HepG2 (cell line): ENCODE measurements around the gene LYRM4. TPM values are rescaled to one million over a fixed set of nuclear protein-coding genes. Genes with fewer than 3 reads are reported as not detected.
A peak's percentile ranks its signal among the peaks of the same experiment; 100 is the strongest.

Experiments used
- CEBPB ChIP-seq: IDR thresholded peaks from 2 replicates; pipeline ENCODE4 v1.6.1; 2011; ENCODE audit warnings: low read depth, low read length, improper control_type of control experiment, borderline replicate concordance
- NFE2L2 ChIP-seq: fragments of 150-350 bp; IDR thresholded peaks from 2 replicates; pipeline ENCODE4 v1.6.1; 2014; ENCODE audit warnings: low read length
- RCOR2 ChIP-seq: IDR thresholded peaks from 2 replicates; pipeline ENCODE4 v1.6.1; 2016; ENCODE audit warnings: missing biosample characterization, missing genetic modification reagents
- RFX5 ChIP-seq: IDR thresholded peaks from 2 replicates; pipeline ENCODE4 v1.6.1; 2011; ENCODE audit warnings: low read depth, low read length, improper control_type of control experiment
- SAP130 ChIP-seq: IDR thresholded peaks from 2 replicates; pipeline ENCODE4 v1.6.1; 2016; ENCODE audit warnings: low read depth
- TAF1 ChIP-seq: sonication (generic); formaldehyde crosslinking; IDR thresholded peaks from 2 replicates; pipeline ENCODE4 v1.4.0; 2020; ENCODE audit warnings: missing genetic modification reagents
- TCF7 ChIP-seq: sonication (generic); IDR thresholded peaks from 2 replicates; pipeline ENCODE4 v1.6.1; 2016; ENCODE audit warnings: antibody characterized with exemption, low read depth
- TEAD3 ChIP-seq: optimal IDR thresholded peaks from 2 replicates; pipeline ENCODE3; 2016; ENCODE audit warnings: borderline replicate concordance
- TSC22D2 ChIP-seq: sonication (generic); formaldehyde crosslinking; IDR thresholded peaks from 2 replicates; pipeline ENCODE4 v1.5.1; 2020; ENCODE audit warnings: missing genetic modification reagents, mild to moderate bottlenecking, borderline replicate concordance
- ZBTB7B ChIP-seq: sonication (generic); formaldehyde crosslinking; IDR thresholded peaks from 2 replicates; pipeline ENCODE4 v1.4.0; 2020; ENCODE audit warnings: missing genetic modification reagents
- ZFP62 ChIP-seq: sonication (generic); formaldehyde crosslinking; IDR thresholded peaks from 2 replicates; pipeline ENCODE4 v1.4.0; 2020; ENCODE audit warnings: missing genetic modification reagents
- ZNF335 ChIP-seq: sonication (generic); formaldehyde crosslinking; IDR thresholded peaks from 2 replicates; pipeline ENCODE4 v1.4.0; 2020; ENCODE audit warnings: missing genetic modification reagents
- ZNF614 ChIP-seq: IDR thresholded peaks from 2 replicates; pipeline ENCODE4 v1.6.1; 2018; ENCODE audit warnings: missing biosample characterization, missing genetic modification reagents, inconsistent platforms, borderline replicate concordance
- polyA plus RNA-seq, 8 experiments: library from polyadenylated mRNA; depleted of rRNA in 3 of 8; stranded (reverse) in 7 of 8; unstranded in 1 of 8; fragments of >200 nt; fragmentation: Illumina TruSeq in 4 of 8; extraction: Trizol in 4 of 8; gene quantifications; 2 replicates each; pipeline versions ENCODE4 v1.2.1 to v1.2.3, GENCODE V29; 2011 to 2016; ENCODE audit warnings: low read depth in 4 of 8, missing spikeins in 1 of 8, mixed read lengths in 1 of 8; ENCODE audit not compliant: insufficient read depth in 1 of 8
- total RNA-seq, 5 experiments: library from RNA; depleted of rRNA; stranded (reverse); fragments of >200 nt; fragmentation: Illumina TruSeq; extraction: Trizol; gene quantifications; 2 replicates each; pipeline ENCODE4 v1.2.3, GENCODE V29; 2016; ENCODE audit warnings: low read depth in 1 of 5
- TF ChIP-seq, protein P1 (sequence below): IDR thresholded peaks from 2 replicates; pipeline ENCODE4 v1.6.1; 2016
- TF ChIP-seq, protein P2 (sequence below): sonication (generic); formaldehyde crosslinking; IDR thresholded peaks from 2 replicates; pipeline ENCODE4 v1.5.1; 2020; ENCODE audit warnings: mild to moderate bottlenecking, missing genetic modification reagents, borderline replicate concordance
- TF ChIP-seq, protein P3 (sequence below): sonication (generic); formaldehyde crosslinking; IDR thresholded peaks from 2 replicates; pipeline ENCODE4 v1.8.0; 2022; ENCODE audit warnings: missing genetic modification reagents, mild to moderate bottlenecking, borderline replicate concordance
- TF ChIP-seq, protein P4 (sequence below): IDR thresholded peaks from 2 replicates; pipeline ENCODE4 v1.4.0; 2020; ENCODE audit warnings: mild to moderate bottlenecking, missing genetic modification reagents
- TF ChIP-seq, protein P5 (sequence below): IDR thresholded peaks from 2 replicates; pipeline ENCODE4 v1.6.1; 2016; ENCODE audit warnings: mild to moderate bottlenecking

Gene LYRM4
- total and polyA plus RNA-seq, 2 of the 13 experiments (the other 11 are each of a cell fraction or from before 2014, with no cell fraction given), result 64.6 to 67.5 TPM

DNA sequence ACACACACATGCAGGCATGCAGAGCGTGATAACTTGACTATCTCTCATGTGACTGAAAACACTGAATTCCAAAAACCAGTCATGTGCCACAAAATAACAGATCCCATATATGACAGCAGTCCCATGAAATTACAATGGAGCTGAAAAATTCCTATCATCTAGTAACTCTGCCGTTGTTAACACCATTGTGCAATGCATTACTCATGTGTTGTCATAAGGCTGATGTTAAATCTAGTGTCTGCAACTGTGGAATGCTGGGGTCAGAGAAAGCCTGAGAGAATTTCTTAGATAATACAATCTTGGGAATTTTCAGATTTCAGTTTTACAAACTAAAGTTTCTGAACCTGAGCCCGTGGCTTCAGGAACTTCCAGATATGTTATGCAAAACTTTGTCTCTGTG is 70.2 kb downstream of the LYRM4 start (continued):
- TF ChIP-seq CEBPB (peak; percentile 99), RFX5 (peak; percentile 87), TSC22D2 (no peak), ZNF335 (CRISPR knock-in tag) (peak; percentile 67; the same call in 1 of the 2 replicates), ZFP62 (CRISPR knock-in tag) (no peak), ZNF614 (CRISPR knock-in tag) (0 out of 2 replicates have a peak, but pooled peaks have one; percentile 30), TCF7 (no peak), RCOR2 (0 out of 2 replicates have a peak, but pooled peaks have one; percentile 51), NFE2L2 (no peak), TEAD3 (CRISPR knock-in tag) (peak; percentile 81), SAP130 (CRISPR knock-in tag) (peak; percentile 50), ZBTB7B (CRISPR knock-in tag) (no peak), TAF1 (CRISPR knock-in tag) (no peak)
- TF ChIP-seq, protein P1, sequence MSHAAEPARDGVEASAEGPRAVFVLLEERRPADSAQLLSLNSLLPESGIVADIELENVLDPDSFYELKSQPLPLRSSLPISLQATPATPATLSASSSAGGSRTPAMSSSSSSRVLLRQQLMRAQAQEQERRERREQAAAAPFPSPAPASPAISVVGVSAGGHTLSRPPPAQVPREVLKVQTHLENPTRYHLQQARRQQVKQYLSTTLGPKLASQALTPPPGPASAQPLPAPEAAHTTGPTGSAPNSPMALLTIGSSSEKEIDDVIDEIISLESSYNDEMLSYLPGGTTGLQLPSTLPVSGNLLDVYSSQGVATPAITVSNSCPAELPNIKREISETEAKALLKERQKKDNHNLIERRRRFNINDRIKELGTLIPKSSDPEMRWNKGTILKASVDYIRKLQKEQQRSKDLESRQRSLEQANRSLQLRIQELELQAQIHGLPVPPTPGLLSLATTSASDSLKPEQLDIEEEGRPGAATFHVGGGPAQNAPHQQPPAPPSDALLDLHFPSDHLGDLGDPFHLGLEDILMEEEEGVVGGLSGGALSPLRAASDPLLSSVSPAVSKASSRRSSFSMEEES, result peak; percentile 19; the same call in 1 of the 2 replicates
- TF ChIP-seq, protein P2, sequence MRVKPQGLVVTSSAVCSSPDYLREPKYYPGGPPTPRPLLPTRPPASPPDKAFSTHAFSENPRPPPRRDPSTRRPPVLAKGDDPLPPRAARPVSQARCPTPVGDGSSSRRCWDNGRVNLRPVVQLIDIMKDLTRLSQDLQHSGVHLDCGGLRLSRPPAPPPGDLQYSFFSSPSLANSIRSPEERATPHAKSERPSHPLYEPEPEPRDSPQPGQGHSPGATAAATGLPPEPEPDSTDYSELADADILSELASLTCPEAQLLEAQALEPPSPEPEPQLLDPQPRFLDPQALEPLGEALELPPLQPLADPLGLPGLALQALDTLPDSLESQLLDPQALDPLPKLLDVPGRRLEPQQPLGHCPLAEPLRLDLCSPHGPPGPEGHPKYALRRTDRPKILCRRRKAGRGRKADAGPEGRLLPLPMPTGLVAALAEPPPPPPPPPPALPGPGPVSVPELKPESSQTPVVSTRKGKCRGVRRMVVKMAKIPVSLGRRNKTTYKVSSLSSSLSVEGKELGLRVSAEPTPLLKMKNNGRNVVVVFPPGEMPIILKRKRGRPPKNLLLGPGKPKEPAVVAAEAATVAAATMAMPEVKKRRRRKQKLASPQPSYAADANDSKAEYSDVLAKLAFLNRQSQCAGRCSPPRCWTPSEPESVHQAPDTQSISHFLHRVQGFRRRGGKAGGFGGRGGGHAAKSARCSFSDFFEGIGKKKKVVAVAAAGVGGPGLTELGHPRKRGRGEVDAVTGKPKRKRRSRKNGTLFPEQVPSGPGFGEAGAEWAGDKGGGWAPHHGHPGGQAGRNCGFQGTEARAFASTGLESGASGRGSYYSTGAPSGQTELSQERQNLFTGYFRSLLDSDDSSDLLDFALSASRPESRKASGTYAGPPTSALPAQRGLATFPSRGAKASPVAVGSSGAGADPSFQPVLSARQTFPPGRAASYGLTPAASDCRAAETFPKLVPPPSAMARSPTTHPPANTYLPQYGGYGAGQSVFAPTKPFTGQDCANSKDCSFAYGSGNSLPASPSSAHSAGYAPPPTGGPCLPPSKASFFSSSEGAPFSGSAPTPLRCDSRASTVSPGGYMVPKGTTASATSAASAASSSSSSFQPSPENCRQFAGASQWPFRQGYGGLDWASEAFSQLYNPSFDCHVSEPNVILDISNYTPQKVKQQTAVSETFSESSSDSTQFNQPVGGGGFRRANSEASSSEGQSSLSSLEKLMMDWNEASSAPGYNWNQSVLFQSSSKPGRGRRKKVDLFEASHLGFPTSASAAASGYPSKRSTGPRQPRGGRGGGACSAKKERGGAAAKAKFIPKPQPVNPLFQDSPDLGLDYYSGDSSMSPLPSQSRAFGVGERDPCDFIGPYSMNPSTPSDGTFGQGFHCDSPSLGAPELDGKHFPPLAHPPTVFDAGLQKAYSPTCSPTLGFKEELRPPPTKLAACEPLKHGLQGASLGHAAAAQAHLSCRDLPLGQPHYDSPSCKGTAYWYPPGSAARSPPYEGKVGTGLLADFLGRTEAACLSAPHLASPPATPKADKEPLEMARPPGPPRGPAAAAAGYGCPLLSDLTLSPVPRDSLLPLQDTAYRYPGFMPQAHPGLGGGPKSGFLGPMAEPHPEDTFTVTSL (CRISPR knock-in tag), result peak; percentile 48; the same call in 1 of the 2 replicates
- TF ChIP-seq, protein P3, sequence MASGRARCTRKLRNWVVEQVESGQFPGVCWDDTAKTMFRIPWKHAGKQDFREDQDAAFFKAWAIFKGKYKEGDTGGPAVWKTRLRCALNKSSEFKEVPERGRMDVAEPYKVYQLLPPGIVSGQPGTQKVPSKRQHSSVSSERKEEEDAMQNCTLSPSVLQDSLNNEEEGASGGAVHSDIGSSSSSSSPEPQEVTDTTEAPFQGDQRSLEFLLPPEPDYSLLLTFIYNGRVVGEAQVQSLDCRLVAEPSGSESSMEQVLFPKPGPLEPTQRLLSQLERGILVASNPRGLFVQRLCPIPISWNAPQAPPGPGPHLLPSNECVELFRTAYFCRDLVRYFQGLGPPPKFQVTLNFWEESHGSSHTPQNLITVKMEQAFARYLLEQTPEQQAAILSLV, result no peak
- TF ChIP-seq, protein P4, sequence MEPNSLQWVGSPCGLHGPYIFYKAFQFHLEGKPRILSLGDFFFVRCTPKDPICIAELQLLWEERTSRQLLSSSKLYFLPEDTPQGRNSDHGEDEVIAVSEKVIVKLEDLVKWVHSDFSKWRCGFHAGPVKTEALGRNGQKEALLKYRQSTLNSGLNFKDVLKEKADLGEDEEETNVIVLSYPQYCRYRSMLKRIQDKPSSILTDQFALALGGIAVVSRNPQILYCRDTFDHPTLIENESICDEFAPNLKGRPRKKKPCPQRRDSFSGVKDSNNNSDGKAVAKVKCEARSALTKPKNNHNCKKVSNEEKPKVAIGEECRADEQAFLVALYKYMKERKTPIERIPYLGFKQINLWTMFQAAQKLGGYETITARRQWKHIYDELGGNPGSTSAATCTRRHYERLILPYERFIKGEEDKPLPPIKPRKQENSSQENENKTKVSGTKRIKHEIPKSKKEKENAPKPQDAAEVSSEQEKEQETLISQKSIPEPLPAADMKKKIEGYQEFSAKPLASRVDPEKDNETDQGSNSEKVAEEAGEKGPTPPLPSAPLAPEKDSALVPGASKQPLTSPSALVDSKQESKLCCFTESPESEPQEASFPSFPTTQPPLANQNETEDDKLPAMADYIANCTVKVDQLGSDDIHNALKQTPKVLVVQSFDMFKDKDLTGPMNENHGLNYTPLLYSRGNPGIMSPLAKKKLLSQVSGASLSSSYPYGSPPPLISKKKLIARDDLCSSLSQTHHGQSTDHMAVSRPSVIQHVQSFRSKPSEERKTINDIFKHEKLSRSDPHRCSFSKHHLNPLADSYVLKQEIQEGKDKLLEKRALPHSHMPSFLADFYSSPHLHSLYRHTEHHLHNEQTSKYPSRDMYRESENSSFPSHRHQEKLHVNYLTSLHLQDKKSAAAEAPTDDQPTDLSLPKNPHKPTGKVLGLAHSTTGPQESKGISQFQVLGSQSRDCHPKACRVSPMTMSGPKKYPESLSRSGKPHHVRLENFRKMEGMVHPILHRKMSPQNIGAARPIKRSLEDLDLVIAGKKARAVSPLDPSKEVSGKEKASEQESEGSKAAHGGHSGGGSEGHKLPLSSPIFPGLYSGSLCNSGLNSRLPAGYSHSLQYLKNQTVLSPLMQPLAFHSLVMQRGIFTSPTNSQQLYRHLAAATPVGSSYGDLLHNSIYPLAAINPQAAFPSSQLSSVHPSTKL (CRISPR knock-in tag), result peak; percentile 87
- TF ChIP-seq, protein P5, sequence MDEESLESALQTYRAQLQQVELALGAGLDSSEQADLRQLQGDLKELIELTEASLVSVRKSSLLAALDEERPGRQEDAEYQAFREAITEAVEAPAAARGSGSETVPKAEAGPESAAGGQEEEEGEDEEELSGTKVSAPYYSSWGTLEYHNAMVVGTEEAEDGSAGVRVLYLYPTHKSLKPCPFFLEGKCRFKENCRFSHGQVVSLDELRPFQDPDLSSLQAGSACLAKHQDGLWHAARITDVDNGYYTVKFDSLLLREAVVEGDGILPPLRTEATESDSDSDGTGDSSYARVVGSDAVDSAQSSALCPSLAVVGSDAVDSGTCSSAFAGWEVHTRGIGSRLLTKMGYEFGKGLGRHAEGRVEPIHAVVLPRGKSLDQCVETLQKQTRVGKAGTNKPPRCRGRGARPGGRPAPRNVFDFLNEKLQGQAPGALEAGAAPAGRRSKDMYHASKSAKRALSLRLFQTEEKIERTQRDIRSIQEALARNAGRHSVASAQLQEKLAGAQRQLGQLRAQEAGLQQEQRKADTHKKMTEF (CRISPR knock-in tag), result 0 out of 2 replicates have a peak, but pooled peaks have one; percentile 47
